NCI-H1417 (cell line): Measurements from ENCODE around the gene PLP2.
"Not testable (repeated sequence)": the region's sequence is repeated elsewhere in the genome, so short reads cannot be mapped to it uniquely, and the experiment has no call there.

Experiments used
- DNase-seq, 3 experiments: peaks; one replicate each; lab custom pipeline; 2025; lab: John Stamatoyannopoulos, UW

PLP2 gene

DNA sequence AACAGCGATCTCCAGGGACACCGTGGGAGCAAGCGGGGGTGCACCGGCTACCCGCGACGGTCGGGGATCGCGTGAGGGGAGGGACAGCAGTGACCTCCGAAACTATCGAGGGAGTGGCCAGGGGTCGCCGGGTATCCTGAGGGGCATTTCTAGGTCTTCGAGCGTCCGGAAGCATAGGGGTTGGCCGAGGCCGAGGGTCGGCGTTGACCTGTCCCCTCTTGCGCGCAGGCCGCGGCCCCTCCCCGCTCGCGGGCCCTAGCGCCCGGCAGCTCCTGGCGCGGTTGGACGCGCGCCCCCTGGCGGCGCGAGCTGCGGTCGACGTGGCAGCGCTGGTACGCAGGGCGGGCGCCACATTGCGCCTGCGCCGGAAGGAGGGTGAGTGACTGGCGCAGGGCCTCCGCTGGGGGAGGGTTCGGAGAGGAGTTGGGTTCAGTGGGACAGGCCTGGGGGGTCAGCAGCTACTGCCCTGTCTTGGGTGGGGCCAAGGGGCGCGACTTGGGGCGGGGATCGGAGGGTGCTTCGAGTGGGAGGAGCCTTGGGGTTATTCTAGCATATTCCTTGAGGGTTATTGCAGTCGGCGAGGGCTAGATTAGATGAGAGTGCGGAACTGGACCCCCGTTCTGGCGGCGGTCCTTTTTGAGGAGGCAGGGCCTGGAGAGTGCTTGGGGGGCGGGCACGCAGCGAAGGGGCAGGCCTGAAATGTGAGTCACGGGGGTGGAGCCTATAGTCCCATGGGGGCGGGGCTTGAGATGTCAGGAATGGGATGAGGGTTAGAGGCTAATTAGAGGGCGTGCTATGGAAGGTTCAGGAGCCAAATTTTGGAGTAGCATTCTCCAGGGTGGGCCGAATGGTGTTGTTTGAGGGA is 7.9 kb upstream of the PLP2 start:
- peak; percentile 70 to 91 (median 87) for DNase-seq

DNA sequence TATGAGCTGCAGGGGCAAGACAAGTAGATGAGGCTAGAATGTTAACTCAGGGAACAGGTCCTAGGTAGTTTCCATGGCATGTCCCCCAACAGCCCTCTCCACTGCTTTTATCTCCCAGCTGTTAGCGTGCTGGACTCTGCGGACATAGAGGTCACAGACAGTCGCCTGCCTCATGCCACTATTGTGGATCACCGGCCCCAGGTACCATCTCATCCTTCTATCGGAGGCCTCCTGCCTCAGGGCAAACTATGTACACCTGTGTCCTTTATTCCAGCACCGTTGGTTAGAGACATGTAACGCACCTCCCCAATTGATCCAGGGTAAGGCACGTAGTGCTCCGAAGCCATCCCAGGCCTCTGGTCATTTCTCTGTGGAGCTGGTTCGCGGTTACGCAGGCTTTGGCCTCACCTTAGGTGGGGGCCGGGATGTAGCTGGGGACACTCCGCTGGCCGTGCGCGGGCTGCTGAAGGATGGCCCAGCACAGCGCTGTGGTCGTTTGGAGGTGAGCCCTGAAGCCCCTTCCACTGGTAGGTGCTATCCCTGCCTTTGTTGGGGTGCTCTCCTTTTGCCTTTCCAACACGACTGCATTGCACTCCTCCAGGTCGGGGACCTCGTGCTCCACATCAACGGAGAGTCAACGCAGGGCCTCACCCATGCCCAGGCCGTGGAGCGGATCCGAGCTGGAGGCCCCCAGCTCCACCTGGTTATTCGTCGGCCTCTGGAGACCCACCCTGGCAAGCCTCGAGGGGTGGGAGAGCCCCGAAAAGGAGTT is 6.9 kb upstream of the PLP2 start:
- no peak for DNase-seq

DNA sequence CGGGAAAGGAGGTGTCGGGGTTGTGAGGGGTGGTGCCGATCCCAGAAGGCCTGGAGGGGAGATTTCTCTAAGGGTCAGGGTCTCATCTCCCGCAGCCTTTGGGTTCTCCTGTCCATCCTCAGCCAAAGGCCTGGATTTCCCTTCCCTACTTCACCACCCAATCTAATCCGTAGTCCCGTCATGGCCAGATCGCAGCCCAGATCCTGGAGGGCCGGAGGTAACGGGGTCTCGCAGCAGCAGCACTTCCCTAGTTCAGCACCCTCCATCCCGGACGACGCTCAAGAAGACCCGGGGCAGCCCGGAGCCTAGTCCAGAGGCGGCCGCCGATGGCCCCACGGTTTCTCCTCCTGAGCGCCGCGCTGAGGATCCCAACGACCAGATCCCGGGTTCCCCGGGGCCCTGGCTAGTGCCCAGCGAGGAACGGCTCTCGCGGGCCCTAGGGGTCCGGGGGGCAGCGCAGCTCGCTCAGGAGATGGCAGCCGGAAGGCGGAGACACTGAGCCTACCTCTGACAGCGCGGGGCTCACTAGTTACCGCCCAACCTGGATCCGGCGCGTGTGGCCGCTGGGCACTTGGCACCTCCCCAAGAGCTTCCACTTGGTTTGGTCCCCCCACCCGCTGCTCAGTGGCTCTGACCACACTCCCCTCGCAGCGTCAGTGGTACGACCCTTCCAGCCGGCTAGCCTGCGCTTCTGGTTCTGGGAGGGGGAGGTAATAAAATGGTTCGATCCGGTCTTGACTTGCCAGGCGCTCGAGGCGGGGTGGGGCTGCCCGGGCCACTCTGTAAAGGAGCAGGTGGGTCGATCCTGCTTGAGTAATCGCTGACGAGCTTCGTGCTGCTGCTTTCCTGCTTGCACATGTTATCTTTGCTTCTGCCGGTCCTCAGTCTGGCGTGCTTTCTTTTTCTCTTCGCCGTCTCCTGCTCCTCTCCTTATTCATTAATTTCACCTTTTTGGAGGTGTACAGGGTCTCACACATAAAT is 5.5 kb upstream of the PLP2 start:
- DNase-seq = peak; percentile 39 to 82 (median 61)

GRCh38 chrX:49166914-49167739 is 4.6 kb upstream of the PLP2 start:
- DNase-seq = no peak

- no peak for DNase-seq
Measured at GRCh38 chrX:49167740-49168108, 4.0 kb upstream of the PLP2 start.

DNA sequence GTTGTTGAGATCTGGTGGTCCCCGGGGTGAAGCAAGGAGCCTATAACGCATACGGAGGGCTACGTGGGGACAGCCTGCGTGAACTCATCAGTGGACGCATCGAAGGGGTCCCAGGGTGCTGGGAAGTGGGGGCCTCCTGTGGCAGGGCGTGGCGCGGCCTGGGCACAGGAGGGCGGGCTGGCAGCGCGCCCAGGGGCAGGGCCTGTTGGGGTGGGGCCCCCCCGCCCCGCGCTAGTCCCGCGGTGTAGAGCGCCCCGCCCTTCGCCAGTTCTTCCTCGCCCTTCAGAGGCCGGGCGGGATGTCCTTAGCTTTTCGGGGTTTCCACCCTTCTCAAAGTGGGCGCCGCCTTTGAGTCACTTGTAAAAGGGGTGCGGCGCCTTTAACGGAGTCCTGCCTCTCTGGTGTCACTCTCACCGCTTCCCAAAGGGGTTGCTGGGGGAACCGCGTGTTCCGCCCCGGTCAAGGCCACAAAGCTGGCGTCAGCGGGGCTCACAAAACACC is 632 bp downstream of the PLP2 start:
- peak; percentile 20 to 79 (median 72) for DNase-seq

- not testable (repeated sequence) for DNase-seq
Measured at GRCh38 chrX:49173544-49173943, 1.8 kb downstream of the PLP2 start.

GRCh38 chrX:49174723-49175122 is 3.0 kb downstream of the PLP2 start:
- DNase-seq = no peak

- DNase-seq = no peak
Measured at GRCh38 chrX:49175435-49176274, 4.0 kb downstream of the PLP2 start.

- no peak for DNase-seq
Measured at GRCh38 chrX:49176421-49177326, 5.0 kb downstream of the PLP2 start.

DNA sequence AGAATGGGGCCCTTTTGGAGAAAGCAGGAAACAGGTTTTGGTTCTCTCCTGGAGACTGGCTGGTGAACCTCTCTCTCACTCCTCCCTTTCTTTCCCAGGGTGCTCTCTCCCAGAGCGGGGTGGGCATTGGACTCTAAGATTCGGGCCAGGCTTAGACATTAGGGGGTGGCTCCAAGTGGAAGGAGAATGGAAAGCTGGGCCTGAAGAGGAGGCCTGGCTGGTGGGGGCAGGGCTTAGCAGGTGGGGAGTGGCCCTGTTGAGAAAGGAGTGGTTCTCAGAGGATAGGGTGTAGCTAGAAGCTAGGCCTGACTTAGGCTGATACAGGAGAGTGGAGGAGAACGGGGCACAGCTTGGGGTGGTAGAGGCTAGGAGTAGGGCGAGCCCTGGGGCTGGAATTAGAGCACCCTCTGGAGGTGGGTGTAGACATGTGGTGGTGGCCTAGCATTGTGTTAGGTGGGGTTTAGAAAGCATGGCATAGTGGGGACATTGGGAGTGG is 5.7 kb downstream of the PLP2 start:
- no peak for DNase-seq

DNA sequence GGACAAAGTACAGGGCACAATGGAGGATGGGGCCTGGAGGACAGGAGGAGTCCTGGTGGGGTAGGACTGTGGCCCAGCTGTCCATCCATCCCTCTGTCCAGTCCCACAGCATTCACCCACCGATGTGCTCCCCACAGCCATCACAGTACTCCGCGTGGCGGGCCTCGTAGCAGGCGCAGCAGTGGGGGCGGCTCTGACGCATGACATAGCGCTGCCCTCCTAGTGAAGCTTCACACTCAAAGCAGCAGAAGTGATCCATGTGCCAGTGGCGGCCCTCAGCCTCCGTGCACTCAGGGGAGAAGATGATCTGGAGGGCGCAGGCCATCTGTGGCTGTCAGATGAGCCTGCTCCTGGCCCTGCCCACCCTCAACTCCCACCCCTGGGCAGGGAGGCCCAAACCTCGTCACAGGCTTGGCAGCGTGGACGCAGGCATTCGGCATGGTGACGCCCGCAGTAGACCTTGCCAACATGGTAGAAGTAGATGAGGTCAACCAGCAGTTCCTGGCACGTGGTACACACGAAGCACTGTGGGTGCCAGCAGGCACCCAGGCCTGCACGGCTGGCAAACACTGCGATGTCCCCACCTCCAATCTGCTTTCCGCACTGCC is 6.3 kb downstream of the PLP2 start:
- DNase-seq = no peak

DNA sequence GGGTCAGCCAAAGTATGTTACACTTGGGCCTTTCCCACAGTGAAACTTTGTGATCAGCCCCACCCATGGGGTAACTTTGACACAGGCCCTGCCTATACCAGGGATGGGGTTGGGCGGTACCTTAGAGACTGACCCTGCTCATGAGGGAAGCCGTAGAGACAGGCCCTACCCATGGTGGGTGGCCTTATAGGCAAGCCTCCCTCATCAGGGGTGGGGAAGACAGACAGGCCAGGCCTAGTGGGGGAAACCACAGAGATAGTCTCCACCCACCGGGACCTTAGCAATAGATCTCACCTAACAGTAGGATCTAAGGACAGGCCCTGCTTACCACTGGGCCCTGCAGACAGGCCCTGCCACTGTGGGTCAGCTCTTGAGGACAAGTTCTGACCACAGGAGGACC is 6.8 kb downstream of the PLP2 start:
- DNase-seq = no peak

DNA sequence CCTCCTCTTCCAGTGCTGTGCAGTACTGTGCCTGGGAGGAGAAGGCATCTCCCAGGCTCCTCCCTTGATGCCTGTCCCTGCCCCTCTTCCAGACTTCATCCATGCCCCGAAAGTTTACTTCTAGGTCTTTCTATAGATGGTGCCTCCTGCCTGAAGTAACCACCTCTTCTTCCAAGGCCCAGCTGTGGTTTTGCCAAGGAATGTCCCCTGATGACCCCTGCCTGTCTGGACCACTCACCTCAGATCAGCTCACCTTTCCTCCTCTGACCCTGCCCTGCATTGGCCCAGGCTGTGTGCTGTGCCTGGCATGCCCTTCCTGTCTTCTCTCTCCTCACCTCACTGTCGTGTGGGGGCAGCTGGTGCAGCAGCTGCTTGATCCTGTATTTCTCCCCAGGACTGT is 7.7 kb downstream of the PLP2 start:
- no peak for DNase-seq

- DNase-seq = no peak
Measured at GRCh38 chrX:49183701-49184281, 12.1 kb downstream of the PLP2 start.

DNA sequence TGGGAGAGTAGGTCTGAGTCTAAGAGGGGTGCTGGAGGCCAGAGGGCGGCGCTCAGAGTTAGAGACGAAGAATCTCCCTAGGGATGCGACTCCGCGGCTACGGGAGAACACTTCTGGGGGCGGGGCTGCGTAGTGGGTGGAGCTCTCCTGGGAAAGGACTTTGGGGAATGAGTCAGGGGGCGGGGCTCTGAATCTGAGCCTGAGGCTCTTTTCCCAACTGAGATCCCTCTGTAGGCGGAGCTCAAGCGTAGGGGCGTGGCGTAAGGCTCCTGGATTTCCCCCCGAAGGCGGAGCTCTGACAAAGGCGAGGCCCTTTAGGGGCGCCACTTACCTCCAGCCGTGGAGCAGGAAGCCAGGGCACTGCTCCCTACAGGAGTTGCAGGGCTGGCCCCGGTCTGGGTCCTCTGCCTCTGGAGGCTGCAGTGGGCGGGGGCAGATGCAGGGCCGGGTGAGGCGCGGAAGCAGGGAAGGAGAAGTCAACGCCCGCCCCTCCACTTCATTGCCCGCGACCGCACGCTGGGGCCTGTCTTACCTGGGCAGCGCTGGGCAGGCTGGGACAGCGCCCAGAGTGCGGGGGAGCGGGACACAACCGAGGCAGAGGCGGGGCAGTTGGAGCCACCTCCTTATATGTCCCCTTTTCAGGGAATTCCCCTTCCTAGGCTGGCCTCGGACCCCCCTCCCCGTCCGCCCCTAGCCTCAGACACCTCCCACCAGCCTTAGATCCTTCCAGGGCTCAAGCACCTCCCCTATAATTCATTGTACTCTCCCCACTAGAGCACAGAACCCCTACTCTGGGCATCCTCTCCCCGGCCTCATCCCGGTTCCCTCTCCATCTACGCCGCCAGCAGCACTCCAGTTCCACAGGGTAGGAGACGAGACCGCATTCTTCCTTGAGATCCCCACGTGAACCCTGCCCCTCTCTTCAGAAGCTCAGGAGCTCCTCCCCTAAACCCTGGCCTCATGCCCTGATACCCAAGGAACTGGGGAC is 12.9 kb downstream of the PLP2 start:
- peak; percentile 81 to 96 (median 92) for DNase-seq
